Keratinocyte (primary cell): Measurements from ENCODE around the gene XRCC3.

ENCODE experiments used
- CTCF ChIP-seq, 3 experiments: IDR thresholded peaks in 1 of 3; conservative IDR thresholded peaks in 1 of 3; optimal IDR thresholded peaks in 1 of 3; 2 replicates in 2 of 3; 3 replicates in 1 of 3; pipeline versions ENCODE3 to v1.5.1; 2011; ENCODE audit warnings: low read length in 3 of 3, mild to moderate bottlenecking in 3 of 3, moderate library complexity in 2 of 3, control low read depth in 1 of 3, inconsistent platforms in 1 of 3; ENCODE audit not compliant: insufficient read depth in 2 of 3; ENCODE audit errors: extremely low read depth in 1 of 3
- EZH2 ChIP-seq: IDR thresholded peaks from one replicate; pipeline ENCODE4 v1.6.1; 2012; ENCODE audit warnings: inconsistent platforms, mild to moderate bottlenecking, low read length, moderate library complexity

GRCh38 chr14:103692159-103692558 lies 23.1 kb downstream of the XRCC3 start:
- TF ChIP-seq CTCF (optimal IDR thresholded peaks at IDR 0.05 in 1 of 3, IDR thresholded peaks at IDR 0.05 in 1 of 3, conservative IDR thresholded peaks at IDR 0.05 in 1 of 3; ENCODE audit: extremely low read depth in 1 of 3, insufficient read depth in 2 of 3, low read length in 3 of 3) (no peak), EZH2 (no peak)
